H1 (cell line): ENCODE measurements around the gene RFXANK. TPM values are rescaled to one million over a fixed set of nuclear protein-coding genes. Genes with fewer than 3 reads are reported as not detected.

Source experiments
- BCL11A ChIP-seq, 2 experiments: IDR thresholded peaks; one replicate each; pipeline ENCODE4 v1.6.1; 2011; ENCODE audit warnings: low read depth in 2 of 2, low read length in 2 of 2, mild to moderate bottlenecking in 2 of 2
- CBX5 ChIP-seq: fragments of 300-800, 300-1000 bp; sonication (generic); IDR thresholded peaks from 2 replicates; pipeline ENCODE4 v1.7.1; 2016; ENCODE audit warnings: antibody characterized with exemption, low read length, low read depth
- CBX8 ChIP-seq: fragments of 300-800, 300-1000 bp; sonication (generic); IDR thresholded peaks from 2 replicates; pipeline ENCODE4 v1.7.1; 2016; ENCODE audit warnings: low read depth, low read length, borderline replicate concordance
- CHD2 ChIP-seq: IDR thresholded peaks from 2 replicates; pipeline ENCODE4 v1.6.1; 2012; ENCODE audit warnings: low read length, improper control_type of control experiment
- FOSL1 ChIP-seq: IDR thresholded peaks from 2 replicates; pipeline ENCODE4 v1.6.1; 2011; ENCODE audit warnings: mild to moderate bottlenecking, low read depth, low read length, moderate library complexity; ENCODE audit not compliant: insufficient read depth
- HDAC2 ChIP-seq, 2 experiments: fragments of 300-600 bp in 1 of 2; sonication (generic) in 1 of 2; IDR thresholded peaks; 2 replicates each; pipeline ENCODE4 v1.6.1; 2011 to 2012; ENCODE audit warnings: low read depth in 2 of 2, low read length in 2 of 2, mild to moderate bottlenecking in 2 of 2, moderate library complexity in 2 of 2, borderline replicate concordance in 1 of 2, inconsistent platforms in 1 of 2
- KDM1A ChIP-seq: fragments of 200-600, 300-600 bp; sonication (generic); IDR thresholded peaks from 2 replicates; pipeline ENCODE4 v1.7.1; 2016; ENCODE audit warnings: mild to moderate bottlenecking, low read length, borderline replicate concordance
- KDM5A ChIP-seq: fragments of 200-600 bp; IDR thresholded peaks from 2 replicates; pipeline ENCODE4 v1.7.1; 2012; ENCODE audit warnings: mild to moderate bottlenecking, low read length, inconsistent platforms, mixed read lengths
- NANOG ChIP-seq: IDR thresholded peaks from 2 replicates; pipeline ENCODE4 v1.6.1; 2011; ENCODE audit warnings: low read length, low read depth, mild to moderate bottlenecking, inconsistent platforms; ENCODE audit not compliant: insufficient read depth, poor library complexity, severe bottlenecking
- RBBP5 ChIP-seq: IDR thresholded peaks from 2 replicates; pipeline ENCODE4 v1.7.1; 2012; ENCODE audit warnings: low read depth, mild to moderate bottlenecking, inconsistent platforms, low read length, moderate library complexity, borderline replicate concordance
- RXRA ChIP-seq: IDR thresholded peaks from 2 replicates; pipeline ENCODE4 v1.6.1; 2011; ENCODE audit warnings: low read depth, mild to moderate bottlenecking, low read length, moderate library complexity; ENCODE audit not compliant: insufficient read depth
- SUZ12 ChIP-seq: fragments of 200-600 bp; sonication (generic); IDR thresholded peaks from 2 replicates; pipeline ENCODE4 v1.6.1; 2012; ENCODE audit warnings: mild to moderate bottlenecking, inconsistent platforms, low read length, moderate library complexity, mixed read lengths
- TAF7 ChIP-seq: optimal IDR thresholded peaks from 2 replicates; pipeline ENCODE3; 2011; ENCODE audit warnings: low read depth, mild to moderate bottlenecking, inconsistent platforms, low read length, moderate library complexity, borderline replicate concordance
- polyA plus RNA-seq, 7 experiments: library from polyadenylated mRNA; depleted of rRNA in 3 of 7; stranded (reverse) in 5 of 7; unstranded in 2 of 7; fragments of >200 nt in 5 of 7; fragments of 200-250 nt in 2 of 7; gene quantifications; 1 replicate in 5 of 7; 2 replicates in 1 of 7; 4 replicates in 1 of 7; pipeline versions ENCODE4 v1.2.1 to v1.2.3, GENCODE V29; 2011 to 2013; ENCODE audit warnings: missing spikeins in 2 of 7, mixed read lengths in 2 of 7
- total RNA-seq: library from RNA; stranded (reverse); fragmentation: NEBNext Ultra II Directional; extraction: Animal tissue kit (Norgen Biotek cat#: 25700); gene quantifications from 2 replicates; pipeline ENCODE4 v1.2.1, GENCODE V29; 2021
- TF ChIP-seq, protein P1 (sequence below), 3 experiments: IDR thresholded peaks; 1 replicate in 2 of 3; 2 replicates in 1 of 3; pipeline versions ENCODE4 v1.5.1 to v1.6.1; 2011; ENCODE audit warnings: low read length in 3 of 3, mild to moderate bottlenecking in 3 of 3, inconsistent platforms in 2 of 3, low read depth in 1 of 3, moderate library complexity in 1 of 3; ENCODE audit not compliant: insufficient read depth in 1 of 3; ENCODE audit errors: control extremely low read depth in 1 of 3
- TF ChIP-seq, protein P2 (sequence below): IDR thresholded peaks from 2 replicates; pipeline ENCODE4 v1.6.1; 2012; ENCODE audit warnings: low read length, inconsistent platforms
- TF ChIP-seq, protein P3 (sequence below): IDR thresholded peaks from 2 replicates; pipeline ENCODE4 v1.6.1; 2012; ENCODE audit warnings: inconsistent platforms
- TF ChIP-seq, protein P4 (sequence below): IDR thresholded peaks from 2 replicates; pipeline ENCODE4 v1.6.1; 2012; ENCODE audit warnings: inconsistent platforms

The RFXANK gene
- total and polyA plus RNA-seq, 2 of the 8 experiments (the other 6 are each of a cell fraction or from before 2014, with no cell fraction given), result 72.9 to 87.5 TPM

DNA sequence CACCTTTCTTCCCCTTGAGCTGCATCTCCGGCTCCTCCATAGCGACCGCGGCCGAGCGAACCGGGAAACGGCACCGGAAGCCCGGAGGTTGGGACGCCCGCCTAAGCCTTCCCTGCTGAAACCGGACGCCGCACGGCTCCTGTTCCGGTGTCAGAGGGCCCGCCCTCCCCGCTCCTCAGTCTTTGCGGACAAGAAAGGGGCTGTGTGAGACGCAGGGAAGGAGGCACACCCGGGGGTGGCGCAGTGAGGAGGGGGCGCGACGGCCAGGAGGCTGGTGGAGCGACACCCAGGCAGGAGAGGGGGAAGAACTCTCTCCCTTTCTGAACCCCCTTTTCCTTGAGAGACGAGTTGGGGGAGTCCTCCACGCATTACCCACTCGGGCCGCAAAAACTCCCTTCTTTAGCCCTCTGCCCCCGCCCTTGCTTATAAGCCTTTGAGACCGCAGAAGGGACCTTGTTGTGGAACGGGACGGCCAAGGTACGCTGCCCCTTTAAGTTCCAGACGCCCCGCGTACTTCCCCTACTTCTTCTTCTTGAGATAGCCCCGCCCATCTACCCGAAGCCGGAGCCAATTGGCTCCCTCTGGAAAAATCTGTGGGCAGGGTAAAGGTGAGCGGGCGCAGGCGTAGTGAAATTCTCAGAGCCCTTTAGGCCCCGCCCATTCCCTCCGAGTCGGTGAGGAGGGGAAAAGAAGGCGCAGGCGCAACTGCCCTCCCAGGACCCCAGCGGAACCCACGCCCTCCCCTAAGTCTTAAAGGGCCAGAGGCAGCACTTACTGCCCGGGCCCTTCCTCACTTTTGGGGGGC is at the start of gene RFXANK, which contains the start of gene BORCS8 (continued):
- TF ChIP-seq, protein P1, sequence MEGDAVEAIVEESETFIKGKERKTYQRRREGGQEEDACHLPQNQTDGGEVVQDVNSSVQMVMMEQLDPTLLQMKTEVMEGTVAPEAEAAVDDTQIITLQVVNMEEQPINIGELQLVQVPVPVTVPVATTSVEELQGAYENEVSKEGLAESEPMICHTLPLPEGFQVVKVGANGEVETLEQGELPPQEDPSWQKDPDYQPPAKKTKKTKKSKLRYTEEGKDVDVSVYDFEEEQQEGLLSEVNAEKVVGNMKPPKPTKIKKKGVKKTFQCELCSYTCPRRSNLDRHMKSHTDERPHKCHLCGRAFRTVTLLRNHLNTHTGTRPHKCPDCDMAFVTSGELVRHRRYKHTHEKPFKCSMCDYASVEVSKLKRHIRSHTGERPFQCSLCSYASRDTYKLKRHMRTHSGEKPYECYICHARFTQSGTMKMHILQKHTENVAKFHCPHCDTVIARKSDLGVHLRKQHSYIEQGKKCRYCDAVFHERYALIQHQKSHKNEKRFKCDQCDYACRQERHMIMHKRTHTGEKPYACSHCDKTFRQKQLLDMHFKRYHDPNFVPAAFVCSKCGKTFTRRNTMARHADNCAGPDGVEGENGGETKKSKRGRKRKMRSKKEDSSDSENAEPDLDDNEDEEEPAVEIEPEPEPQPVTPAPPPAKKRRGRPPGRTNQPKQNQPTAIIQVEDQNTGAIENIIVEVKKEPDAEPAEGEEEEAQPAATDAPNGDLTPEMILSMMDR (IDR thresholded peaks at IDR 0.05; ENCODE audit: control extremely low read depth in 1 of 3, insufficient read depth in 1 of 3, low read depth in 1 of 3, low read length in 3 of 3), result peak in 1 of 3 experiments; percentile 4; a peak in 1 of 4 replicates
- TF ChIP-seq KDM5A (peak; percentile 91), CHD2 (0 out of 2 replicates have a peak, but pooled peaks have one; percentile 45), RBBP5 (peak; percentile 63), SUZ12 (no peak), RXRA (no peak), FOSL1 (0 out of 2 replicates have a peak, but pooled peaks have one; percentile 22), KDM1A (no peak), HDAC2 (IDR thresholded peaks at IDR 0.05; ENCODE audit: borderline replicate concordance in 1 of 2, low read depth in 2 of 2, low read length in 2 of 2) (peak in 1 of 2 experiments; percentile 48; a peak in 3 of 4 replicates), BCL11A (IDR thresholded peaks at IDR 0.05; ENCODE audit: low read depth in 2 of 2, low read length in 2 of 2) (no peak), CBX8 (no peak), CBX5 (no peak), NANOG (peak; percentile 45), TAF7 (peak; percentile 85)
- TF ChIP-seq, protein P2, sequence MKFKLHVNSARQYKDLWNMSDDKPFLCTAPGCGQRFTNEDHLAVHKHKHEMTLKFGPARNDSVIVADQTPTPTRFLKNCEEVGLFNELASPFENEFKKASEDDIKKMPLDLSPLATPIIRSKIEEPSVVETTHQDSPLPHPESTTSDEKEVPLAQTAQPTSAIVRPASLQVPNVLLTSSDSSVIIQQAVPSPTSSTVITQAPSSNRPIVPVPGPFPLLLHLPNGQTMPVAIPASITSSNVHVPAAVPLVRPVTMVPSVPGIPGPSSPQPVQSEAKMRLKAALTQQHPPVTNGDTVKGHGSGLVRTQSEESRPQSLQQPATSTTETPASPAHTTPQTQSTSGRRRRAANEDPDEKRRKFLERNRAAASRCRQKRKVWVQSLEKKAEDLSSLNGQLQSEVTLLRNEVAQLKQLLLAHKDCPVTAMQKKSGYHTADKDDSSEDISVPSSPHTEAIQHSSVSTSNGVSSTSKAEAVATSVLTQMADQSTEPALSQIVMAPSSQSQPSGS, result no peak
- TF ChIP-seq, protein P3, sequence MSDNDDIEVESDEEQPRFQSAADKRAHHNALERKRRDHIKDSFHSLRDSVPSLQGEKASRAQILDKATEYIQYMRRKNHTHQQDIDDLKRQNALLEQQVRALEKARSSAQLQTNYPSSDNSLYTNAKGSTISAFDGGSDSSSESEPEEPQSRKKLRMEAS, result peak; percentile 53
- TF ChIP-seq, protein P4, sequence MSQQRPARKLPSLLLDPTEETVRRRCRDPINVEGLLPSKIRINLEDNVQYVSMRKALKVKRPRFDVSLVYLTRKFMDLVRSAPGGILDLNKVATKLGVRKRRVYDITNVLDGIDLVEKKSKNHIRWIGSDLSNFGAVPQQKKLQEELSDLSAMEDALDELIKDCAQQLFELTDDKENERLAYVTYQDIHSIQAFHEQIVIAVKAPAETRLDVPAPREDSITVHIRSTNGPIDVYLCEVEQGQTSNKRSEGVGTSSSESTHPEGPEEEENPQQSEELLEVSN, result peak; percentile 43; the same call in 1 of the 2 replicates
